Pons (tissue), 1 donor: ENCODE results near the gene LHFPL4.
"Not testable (repeated sequence)": the region's sequence is repeated elsewhere in the genome, so short reads cannot be mapped to it uniquely, and the experiment has no call there.

Experiments
- DNase-seq: peaks from one replicate; pipeline ENCODE4 v3.0.0-alpha.2; 2016; ENCODE audit warnings: low spot score

Gene LHFPL4

DNA sequence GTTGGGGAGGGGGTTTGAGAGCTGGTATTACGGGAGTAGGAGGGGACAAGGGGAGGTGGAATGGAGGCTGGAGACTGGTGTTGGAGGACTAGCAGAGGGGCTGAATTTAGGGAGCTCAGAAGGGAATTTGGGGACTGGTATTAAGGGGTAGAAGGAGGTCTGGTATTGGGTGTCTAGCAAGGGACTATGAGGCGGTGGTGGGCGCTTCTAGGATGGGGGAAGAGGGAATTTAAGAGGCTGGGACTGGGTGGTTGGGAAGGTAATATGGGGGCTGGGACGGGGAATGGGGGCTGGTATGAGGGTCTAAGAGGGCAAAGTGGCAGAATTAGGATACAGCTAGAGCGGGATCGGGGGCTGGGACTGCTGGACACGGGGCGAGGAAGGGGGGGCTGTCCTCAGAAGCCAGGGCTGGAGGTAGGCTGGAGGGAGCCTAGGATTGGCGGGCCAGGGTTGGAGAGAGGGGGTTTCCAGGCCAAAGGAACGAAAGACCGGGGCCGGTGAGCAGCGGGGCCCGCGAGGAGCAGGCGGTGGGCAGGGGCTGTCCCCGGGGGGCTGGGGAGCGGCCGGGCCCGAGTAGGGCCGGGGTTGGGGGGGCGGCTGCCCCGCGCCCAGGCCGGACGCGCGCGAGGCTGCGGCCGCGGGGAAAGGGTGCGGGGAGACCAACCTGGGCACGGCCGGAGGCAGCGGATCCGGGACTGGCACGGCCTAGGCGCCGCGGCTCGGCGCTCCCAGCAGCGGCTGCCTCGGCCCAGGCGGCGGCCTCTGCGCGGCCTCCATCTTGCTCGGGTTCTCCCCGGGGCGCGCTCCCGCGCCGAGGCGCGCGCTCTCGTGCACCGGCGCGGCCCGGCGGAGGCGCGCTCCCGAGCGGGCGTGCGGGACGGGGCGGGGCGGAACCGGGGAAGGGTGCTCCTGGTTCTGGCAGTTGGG is at the start of gene LHFPL4:
LHFPL4 (minus strand) TSS at position 802 of the 927 bp plus-strand sequence. CDS start 1,143 bp downstream, outside the sequence.
- DNase-seq, result no peak

DNA sequence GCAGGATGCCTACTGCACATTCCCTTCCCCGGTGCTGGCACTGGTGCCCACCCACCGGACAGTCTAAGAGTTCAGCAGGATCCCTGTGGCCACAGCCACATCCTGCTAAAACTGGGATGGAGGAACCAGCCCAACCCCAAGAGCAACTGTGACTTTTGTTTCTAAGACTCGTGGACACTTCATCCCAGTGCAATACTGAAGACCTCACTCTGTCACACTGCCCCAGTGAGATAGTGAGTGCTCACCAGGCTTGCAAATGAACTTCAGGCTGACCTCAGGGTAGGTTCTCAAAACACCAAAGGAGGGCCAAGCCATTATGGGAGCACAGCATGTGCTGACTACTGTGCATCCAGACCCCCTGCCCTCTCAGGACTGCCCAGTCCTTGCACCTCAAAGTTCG is 49.0 kb upstream of the LHFPL4 start:
- no peak for DNase-seq

DNA sequence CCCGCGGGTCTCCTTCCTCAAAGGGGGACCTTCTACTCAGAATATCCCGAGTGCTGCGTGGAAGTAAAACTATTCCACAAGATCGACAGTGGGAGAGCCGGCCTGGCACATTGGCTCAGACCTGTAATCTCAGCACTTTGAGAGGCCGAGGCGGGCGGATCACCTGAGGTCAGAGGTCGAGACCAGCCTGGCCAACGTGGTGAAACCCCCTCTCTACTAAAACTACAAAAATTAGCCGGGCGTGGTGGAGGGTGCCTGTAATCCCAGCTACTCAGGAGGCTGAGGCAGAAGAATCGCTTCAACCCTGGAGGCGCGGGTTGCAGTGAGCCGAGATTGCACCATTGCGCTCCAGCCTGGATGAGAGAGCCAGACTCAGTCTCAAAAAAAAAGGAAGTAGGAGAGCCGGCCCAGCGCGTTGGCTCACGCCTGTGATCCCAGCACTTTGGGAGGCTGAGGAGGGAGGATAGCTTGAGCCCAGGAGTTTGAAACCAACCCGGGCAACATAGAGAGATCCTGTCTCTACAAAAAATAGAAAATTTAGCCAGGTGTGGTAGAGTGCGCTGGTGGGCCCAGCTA is 47.5 kb upstream of the LHFPL4 start:
- DNase-seq, result not testable (repeated sequence)

DNA sequence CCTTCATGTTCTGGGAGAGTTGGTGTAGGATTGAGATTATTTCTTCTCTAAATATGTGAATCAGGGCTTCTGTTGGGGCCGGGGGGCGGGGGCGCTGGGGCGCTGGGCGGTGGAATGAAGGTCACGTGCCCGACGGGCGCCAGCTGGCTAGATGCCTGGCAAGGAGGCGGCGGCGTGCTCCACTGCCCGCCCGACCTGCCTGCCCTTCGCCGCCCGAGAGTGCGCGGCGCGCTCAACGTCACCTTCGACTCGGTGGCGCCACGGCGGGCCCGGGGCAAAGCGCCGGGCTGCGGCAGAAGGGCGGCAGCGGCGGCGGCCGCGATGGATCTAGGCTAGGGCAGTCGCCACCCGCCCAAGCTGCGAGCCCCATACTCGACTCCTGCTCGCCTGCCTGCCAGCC is 47.0 kb upstream of the LHFPL4 start:
- DNase-seq, result no peak

DNA sequence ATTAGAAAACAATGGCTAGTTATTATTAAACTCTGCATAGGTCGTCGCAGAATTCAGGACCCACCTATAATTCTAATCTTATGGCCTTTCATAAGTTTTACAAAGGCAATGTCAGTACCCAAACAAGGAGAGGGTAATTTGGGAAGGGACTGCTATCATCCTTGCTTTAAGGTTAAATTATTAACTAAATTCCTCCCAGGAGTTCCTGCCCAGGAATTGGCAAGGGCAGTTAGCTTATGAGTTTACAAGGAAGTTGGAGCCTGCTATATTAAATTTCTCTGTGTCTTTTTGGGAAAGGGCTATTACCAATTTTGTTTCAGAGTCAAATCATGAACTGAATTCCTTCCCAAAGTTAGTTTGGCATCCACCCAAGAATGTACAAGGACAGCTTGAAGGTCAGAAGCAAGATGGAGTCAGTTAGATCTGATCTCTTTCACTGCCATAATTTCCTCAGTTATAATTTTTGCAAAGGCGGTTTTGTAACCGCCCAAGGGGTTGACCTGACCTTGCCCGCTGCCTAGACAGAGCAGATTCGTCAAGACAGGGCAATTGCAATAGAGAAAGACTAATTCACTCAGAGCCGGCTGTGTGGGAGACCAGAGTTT is 45.3 kb upstream of the LHFPL4 start:
- DNase-seq, result no peak

DNA sequence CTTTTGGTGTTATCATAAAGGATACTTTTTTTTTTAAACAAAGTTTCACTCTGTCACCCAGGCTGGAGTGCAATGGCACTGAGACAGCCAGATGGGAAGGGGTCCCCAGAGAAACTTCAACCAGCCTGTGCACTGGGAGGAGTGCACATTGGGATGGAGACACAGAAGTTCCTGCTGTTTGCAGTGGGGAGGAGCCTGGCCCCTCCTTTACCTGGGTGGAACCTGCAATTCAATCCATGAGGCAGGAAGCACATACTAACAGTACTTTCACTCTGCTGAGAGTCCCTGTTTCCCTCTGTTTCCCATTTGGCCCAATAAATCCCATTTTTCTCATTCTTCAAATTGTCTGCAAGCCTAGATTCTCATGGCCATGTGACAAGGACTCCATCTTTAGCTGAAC is 42.3 kb upstream of the LHFPL4 start:
- no peak for DNase-seq

DNA sequence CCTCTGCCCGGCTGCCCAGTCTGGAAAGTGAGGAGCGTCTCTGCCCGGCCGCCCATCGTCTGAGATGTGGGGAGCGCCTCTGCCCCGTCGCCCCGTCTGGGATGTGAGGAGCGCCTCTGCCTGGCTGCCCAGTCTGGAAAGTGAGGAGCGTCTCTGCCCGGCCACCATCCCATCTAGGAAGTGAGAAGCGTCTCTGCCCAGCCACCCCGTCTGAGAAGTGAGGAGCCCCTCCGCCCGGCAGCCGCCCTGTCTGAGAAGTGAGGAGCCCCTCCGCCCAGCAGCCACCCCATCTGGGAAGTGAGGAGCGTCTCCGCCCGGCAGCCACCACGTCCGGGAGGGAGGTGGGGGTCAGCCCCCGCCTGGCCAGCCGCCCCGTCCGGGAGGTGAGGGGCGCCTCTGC is 38.2 kb upstream of the LHFPL4 start:
- not testable (repeated sequence) for DNase-seq

DNA sequence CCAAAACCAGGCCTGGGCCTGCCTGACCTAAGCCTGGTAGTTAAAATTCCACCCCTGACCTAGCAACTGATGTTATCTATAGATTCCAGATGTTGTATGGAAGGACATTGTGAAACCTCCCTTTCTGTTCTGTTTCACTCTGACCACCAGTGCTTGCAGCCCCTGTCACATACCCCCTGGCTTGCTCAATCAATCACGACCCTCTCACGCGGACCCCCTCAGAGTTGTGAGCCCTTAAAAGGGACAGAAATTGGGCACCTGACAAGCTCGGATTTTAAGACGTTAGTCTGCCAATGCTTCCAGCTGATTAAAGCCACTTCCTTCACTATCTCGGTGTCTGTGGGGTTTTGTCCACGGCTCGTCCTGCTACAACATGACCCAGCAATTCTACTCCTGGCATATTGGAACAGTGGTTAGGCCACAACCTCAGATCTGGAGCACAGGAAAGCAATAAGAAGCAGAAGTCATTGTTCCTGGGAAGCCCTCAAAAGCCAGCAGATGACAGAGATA is 36.7 kb upstream of the LHFPL4 start:
- DNase-seq, result no peak

DNA sequence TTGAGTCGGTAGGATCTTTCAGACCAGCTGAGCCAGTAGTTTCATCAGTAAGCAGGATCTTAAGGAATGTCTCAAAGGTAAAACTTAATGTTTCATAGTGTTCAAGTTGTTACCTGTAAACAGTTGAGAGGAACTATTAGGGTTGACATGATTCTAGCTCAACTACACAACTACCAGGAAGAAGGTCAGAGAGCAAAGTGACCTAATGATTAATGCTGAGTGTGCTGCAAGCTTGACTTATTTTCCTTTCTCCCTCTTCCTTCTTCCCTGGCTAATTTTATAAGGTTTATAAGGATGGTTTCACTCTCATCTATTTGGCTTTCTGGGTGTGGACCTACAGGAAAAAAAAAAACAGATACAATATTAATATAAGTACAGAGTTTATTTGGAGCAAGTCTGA is 30.2 kb upstream of the LHFPL4 start:
- no peak for DNase-seq

DNA sequence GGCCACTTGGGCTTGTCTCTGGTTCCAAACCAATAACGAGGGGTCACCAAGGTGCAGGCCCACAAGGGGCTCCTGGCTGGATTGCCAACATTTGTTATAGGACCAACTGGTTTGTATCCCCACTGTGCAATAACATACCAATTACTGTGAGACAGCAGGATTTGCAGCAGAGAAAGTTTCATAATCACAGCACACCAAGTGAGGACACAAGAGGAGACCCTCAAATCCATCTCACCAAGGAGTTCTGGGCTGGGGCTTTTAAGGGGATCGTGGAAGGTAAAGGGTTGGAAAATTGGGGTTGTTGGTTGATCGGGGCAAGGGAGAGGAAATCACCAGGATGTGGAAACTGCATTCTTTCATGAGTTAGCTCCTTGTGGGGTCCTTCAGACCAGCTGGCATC is 29.7 kb upstream of the LHFPL4 start:
- no peak for DNase-seq

DNA sequence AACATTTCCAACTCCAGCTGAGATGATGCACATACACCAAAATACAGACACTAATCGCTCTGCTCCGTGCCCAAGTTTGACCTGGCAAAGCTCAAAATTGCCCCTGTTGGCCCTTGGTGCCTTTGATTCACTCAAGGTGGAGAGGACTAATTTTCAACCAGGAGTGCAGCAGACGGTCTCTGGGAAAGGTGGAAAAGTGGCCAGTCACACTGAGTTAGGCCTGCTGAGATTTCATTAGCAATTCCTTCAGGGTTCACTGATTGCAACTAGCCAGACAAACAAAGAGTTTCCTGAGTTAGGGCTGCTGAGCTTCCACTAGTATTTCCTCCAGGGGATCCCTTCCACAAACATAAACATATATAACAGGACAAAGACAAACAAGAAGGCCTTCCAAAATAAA is 28.7 kb upstream of the LHFPL4 start:
- no peak for DNase-seq

DNA sequence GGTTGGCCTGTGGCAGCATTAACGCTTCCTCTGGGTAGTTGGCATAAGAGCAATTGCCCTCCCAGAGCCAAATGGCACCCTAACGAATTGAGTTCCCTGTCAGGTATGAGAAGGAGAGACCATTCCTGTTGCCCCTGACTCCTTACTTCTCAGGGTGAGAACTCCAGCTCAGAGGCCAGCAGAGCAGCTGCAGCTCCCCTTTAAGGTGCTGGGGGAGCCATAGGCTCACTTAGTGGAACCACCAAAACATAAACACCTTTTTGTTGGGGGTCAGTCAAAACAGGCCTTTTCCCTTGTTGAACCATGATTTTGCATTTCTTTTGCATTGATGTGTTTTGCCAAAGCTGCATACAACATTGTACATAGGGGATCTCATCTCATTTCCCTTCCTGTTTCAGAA is 28.1 kb upstream of the LHFPL4 start:
- no peak for DNase-seq

DNA sequence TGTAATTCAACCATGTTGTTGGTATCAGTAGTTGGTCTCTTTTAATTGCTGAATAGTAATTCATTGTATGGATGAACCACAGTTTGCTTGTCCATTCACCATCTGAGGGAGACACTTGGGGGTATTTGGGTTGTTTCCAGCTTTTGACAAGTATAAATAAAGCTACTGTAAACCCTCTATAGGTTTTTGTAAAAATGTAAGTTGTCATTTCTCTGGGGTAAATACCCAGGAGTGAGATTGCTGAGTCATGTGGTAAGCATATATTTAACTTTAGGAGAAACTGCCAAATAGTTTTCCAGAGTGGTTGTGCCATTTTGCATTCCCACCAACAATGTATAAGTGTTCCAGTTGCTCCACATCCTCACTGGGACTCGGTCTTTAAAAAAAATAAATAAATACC is 15.4 kb upstream of the LHFPL4 start:
- no peak for DNase-seq

DNA sequence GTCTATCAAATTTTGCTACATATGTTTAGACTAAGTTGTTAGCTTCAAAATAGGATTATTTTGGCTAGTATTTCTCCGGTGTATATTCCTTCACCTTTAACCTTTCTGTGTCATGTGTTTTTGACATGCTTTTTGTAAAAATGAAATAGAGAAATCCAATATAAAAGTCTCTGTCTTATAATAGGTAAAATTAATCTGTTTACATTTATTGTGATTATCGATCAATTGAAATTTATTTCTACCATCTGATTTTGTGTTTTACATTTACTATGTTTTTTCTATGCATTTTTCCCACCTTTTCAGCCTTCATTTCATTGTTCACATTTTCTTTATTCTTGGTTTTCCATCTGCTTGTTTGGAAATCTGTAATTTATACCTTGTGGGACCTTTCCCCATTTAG is 11.7 kb upstream of the LHFPL4 start:
- no peak for DNase-seq

DNA sequence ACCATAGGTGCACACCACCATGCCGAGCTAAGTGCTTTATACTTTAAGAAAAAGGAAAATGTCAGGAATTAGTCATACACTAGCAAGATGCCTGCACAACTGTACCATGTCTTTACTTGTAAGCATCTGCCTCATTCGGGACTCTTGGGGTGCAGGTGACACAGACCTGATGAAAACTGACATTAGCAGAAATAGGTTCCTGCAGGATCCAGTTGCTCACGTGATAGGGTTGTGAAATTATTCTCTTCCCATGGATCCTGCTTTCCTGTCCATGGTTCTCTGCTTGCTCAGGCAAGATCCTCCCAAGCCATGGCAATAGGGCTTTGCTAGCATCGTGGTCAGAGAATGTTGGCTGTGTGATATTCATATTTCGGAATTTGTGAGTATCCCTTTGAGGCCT is 10.2 kb upstream of the LHFPL4 start:
- no peak for DNase-seq

DNA sequence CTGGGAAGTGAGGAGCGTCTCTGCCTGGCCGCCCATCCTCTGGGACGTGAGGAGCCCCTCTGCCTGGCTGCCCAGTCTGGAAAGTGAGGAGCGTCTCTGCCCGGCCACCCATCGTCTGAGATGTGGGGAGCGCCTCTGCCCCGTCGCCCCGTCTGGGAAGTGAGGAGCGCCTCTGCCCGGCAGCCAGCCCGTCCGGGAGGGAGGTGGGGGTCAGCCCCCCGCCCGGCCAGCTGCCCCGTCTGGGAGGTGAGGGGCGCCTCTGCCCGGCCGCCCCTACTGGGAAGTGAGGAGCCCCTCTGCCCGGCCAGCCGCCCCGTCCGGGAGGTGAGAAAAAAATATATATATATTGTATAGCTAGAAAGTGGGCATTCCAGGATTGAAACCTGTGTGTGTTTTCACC is 6.4 kb upstream of the LHFPL4 start:
- DNase-seq, result not testable (repeated sequence)

DNA sequence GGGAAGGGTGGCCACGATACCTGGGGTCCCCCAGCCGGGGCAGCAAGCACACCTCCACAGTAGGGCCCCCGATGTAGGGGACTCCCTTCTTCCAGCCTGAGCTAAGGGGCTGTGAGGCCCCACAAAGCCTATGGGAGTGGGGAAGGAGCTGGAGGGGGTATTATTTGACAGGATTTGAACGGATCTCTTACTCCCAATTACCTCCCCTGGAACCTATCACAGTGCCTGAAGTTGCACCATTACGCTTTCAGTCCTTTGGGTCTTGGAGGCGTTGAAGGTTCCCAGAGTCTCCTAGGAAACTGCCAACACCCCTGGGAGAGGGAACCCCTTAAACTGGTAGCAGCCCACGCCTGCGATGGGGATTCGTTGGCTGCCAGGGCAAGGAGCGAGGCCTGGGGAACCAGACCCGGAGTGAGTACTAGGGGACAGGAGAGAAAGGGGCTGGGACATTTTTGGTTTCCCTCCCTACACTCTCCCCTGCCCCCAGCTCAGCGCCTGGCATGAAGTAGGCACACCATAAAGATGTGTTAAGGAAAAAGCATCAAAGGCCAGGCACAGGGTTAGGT is 409 bp upstream of the LHFPL4 start:
- no peak for DNase-seq

DNA sequence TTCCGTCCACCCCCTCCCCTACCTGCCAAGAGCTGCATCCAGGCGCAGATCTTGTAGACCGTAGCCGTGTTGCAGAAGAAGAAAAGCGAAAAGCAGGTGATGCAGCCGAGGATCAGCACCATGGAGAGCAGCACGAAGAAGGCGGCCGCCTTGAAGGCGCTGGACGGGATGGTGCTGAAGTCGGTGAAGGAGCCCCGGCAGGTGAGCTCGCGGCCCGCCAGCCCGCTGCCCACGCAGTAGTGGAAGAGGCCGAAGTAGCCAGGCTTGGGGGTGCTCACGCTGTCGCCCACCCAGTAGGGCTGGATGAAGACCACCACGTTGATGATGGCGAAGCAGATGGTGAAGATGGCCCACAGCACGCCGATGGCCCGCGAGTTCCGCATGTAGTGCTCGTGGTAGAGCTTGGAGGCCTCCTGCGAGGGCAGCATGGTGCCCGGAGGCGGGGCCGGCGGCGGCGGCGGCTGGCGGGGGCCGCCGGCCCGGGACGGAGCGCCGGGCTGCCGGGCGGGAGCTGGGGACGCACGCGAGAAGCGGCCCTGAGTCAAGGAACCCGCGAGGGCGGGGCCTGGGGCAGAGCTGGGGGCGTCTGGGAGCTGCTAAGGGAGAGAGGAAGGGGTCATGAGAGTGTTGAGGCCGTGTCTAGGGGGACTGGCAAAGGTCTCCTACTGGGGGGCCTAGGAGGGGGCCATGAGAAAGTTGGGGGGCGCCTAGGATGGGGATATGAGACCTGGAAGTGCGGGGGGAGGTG is 1.2 kb downstream of the LHFPL4 start:
- no peak for DNase-seq

DNA sequence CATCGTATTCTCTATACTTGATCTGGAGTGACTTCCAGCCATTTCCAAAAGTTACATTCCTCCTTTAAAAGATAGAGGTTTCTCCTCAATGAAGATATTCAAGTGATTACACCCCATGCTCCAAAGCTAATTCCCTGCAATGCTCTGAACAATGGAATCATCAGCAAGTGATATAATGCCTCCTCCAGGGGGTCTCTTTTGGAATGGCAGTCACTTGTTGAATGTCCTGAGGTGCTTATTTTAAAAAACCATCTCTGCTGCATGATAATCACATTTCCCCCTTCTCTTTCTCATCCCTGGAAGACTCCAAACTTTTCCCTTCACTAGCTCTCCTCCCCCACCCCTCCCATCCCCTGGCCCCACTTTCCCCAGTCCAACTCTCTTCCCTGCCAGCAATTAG is 2.6 kb downstream of the LHFPL4 start:
- no peak for DNase-seq

DNA sequence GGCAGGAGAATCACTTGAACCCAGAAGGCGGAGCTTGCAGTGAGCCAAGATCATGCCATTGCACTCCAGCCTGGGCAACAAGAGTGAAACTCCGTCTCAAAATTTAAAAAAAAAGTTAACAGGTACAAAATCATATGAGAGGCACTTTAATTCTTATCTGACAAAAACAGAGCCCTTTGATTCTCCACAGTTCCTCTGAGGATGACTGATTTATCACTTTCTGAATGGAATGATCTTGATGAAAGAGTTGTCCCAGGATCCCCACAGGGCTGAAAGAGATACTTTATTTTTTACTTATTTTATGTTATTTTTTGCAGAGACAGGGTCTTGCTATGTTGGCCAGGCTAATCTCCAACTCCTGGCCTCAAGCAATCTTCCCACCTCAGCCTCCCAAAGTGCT is 4.0 kb downstream of the LHFPL4 start:
- DNase-seq, result no peak

DNA sequence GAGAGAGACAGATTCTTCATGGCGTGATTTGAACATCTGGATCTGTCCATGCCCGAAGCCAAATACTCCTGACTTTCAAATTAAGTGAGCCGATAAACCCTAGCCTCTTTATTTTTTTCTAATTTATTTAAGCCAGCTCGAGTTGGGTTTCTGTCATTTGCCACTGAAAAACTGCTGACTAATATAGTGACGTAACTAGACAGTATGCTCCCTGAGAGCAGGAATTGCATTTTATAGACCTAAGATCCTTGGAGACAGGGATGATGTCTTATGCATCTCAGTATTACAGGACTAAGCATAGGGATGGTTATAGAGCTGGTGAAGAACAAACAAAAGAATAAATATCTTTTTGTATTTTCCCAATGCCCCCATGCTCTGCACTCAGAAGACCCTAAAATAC is 4.6 kb downstream of the LHFPL4 start:
- no peak for DNase-seq

DNA sequence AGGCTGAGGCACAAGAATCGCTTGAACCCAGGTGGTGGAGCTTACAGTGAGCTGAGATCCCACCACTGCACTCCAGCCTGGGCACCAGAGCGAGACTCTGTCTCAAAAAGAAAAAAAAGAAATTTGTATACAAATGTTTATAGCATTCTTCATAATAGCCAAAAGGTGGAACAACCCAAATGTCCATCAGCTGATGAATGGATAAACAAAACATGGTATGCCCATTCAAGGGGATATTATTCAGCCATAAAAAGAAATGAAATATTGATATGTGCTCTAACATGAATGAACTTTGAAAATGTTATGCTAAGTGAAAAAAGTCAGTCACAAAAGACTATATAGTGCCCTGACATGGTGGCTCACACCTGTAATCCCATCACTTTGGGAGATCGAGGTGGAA is 11.4 kb downstream of the LHFPL4 start:
- DNase-seq, result no peak
